OCI-LY7 (cell line): Measurements from ENCODE around the gene FHOD3.

Experiments
- CTCF ChIP-seq: fragments of 200-600 bp; sonication (generic); conservative IDR thresholded peaks from 2 replicates; pipeline ENCODE4 v1.5.1; 2014; ENCODE audit warnings: mild to moderate bottlenecking, antibody characterized with exemption, low read length, moderate library complexity, mixed read lengths
- EZH2phosphoT487 ChIP-seq: fragments of 200-600 bp; sonication (generic); IDR thresholded peaks from 2 replicates; pipeline ENCODE4 v1.6.1; 2018; ENCODE audit warnings: low read depth, borderline replicate concordance, mild to moderate bottlenecking, mixed run types, antibody characterized with exemption, low read length, moderate library complexity, mixed read lengths

- TF ChIP-seq CTCF = no peak
- no peak for TF ChIP-seq EZH2phosphoT487
These were observed 477.9 kb downstream of the FHOD3 start for GRCh38 chr18:36775396-36775795.
